ENCODE data around the gene RPS6KL1. TPM values are rescaled to one million over a fixed set of nuclear protein-coding genes. Genes with fewer than 3 reads are reported as not detected.

The RPS6KL1 gene
- total RNA-seq, 1 experiment from 2014 or later: 17.9 TPM

- DNase-seq (no peak), ATAC-seq (no peak)
- BruUV-seq (replicated peaks): no TSS peak
- no peaks in the 10 kb centered on the region for H3K27me3 ChIP-seq (ENCODE audit: low read length)
- no peak within 1 kb of the TSS for H3K9ac ChIP-seq (ENCODE audit: low read length)
- no peak within 1 kb of the TSS for H3K4me3 ChIP-seq (ENCODE audit: low read length)
- H3K27ac ChIP-seq (ENCODE audit: low read length): no peak within 1 kb of the TSS
- H3F3A ChIP-seq (ENCODE audit: low read length, unreplicated experiment): no peaks in the 10 kb centered on the region
- TF ChIP-seq EZH2phosphoT487 (IDR thresholded peaks at IDR 0.05; ENCODE audit: borderline replicate concordance, low read length) (no peak), EZH2 (IDR thresholded peaks at IDR 0.05; ENCODE audit: low read length, unreplicated experiment) (no peak), CTCF (conservative IDR thresholded peaks at IDR 0.05; ENCODE audit: low read depth, low read length) (no peak)
- no peaks in the 10 kb centered on the region for H3K9me3 ChIP-seq (ENCODE audit: low read length)
- no peak within 1 kb of the TSS for H2AFZ ChIP-seq (ENCODE audit: low read length)
- no peaks in the 10 kb centered on the region for H3K79me2 ChIP-seq (ENCODE audit: low read length)
- no peak within 1 kb of the TSS for H3K4me2 ChIP-seq (ENCODE audit: low read length)
- H3K36me3 ChIP-seq (ENCODE audit: low read depth, low read length): no peaks in the 10 kb centered on the region
- POLR2A ChIA-PET (ENCODE audit: unreplicated experiment): no interaction called here
- no peaks in the 10 kb centered on the region for H3K9me2 ChIP-seq (replicated peaks; ENCODE audit: low read length)
- CTCF ChIA-PET: interaction anchor here (1.0 kb wide), 1 partner anchor 15 kb away, joined by 3 read pairs; no protein-coding TSS in a partner anchor
- intact Hi-C loops (cut with micrococcal nuclease): no loop called here
- H4K20me1 ChIP-seq (ENCODE audit: low read length): no peaks in the 10 kb centered on the region
- peaks cover 14% of the 10 kb centered on the region for H3K4me1 ChIP-seq (ENCODE audit: insufficient read depth, low read length)
Observed at GRCh38 chr14:74875941-74876913, 46.8 kb downstream of the RPS6KL1 start, which contains the start of gene PROX2. Gene PROX2, minus strand, starts transcription at chr14:74876145. Its CDS starts 12,311 bp downstream, at chr14:74863834.

DNA sequence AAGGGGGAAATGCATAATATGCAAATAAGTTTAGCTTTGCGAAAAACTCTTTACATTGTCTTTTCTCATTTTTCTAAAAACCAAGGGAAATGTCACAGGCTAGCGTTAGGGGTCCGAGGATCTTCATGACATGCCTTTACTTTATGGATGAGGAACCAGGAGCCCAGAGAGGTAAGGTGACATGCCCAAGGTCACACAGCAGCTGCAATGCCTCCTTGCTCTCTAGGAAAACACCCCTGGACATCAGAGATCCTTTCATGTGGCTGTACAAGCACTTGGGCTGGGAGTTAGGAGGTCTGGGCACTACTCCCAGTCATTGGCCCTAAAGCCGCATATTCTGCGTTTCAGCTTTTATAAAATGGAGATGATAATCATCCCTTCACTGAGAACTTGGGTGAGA, 47.9 kb downstream of the RPS6KL1 start:
- no peak for ATAC-seq

More for the DNA sequence above, 47.9 kb downstream of the RPS6KL1 start:
- no peak overlapping the region for H2AFZ ChIP-seq (ENCODE audit: low read length)
- POLR2A ChIA-PET (ENCODE audit: unreplicated experiment): interaction anchor here (0.6 kb wide), 1 partner anchor 22 kb away, joined by 5 read pairs; no protein-coding TSS in a partner anchor
- H3K9me3 ChIP-seq (ENCODE audit: low read length): no peaks in the 10 kb centered on the region
- H3K4me2 ChIP-seq (ENCODE audit: low read length): no peak overlapping the region
- peaks cover 10% of the 10 kb centered on the region for H3K4me1 ChIP-seq (ENCODE audit: insufficient read depth, low read length)
- intact Hi-C loops (cut with micrococcal nuclease): no loop called here
- no peaks in the 10 kb centered on the region for H3K36me3 ChIP-seq (ENCODE audit: low read depth, low read length)
- TF ChIP-seq EZH2 (IDR thresholded peaks at IDR 0.05; ENCODE audit: low read length, unreplicated experiment) (no peak), CTCF (conservative IDR thresholded peaks at IDR 0.05; ENCODE audit: low read depth, low read length) (no peak), EZH2phosphoT487 (IDR thresholded peaks at IDR 0.05; ENCODE audit: borderline replicate concordance, low read length) (no peak)
- H3F3A ChIP-seq (ENCODE audit: low read length, unreplicated experiment): no peaks in the 10 kb centered on the region
- no peaks in the 10 kb centered on the region for H4K20me1 ChIP-seq (ENCODE audit: low read length)
- no TSS peak for BruUV-seq (replicated peaks)
- CTCF ChIA-PET: no interaction called here
- H3K4me3 ChIP-seq (ENCODE audit: low read length): no peak overlapping the region
- no peaks in the 10 kb centered on the region for H3K27me3 ChIP-seq (ENCODE audit: low read length)
- no peak overlapping the region for H3K27ac ChIP-seq (ENCODE audit: low read length)
- H3K79me2 ChIP-seq (ENCODE audit: low read length): no peaks in the 10 kb centered on the region
- DNase-seq: no peak
- H3K9ac ChIP-seq (ENCODE audit: low read length): no peak overlapping the region
- no peaks in the 10 kb centered on the region for H3K9me2 ChIP-seq (replicated peaks; ENCODE audit: low read length)
